ENCODE measurements around the gene BCL3. TPM values are rescaled to one million over a fixed set of nuclear protein-coding genes. Genes with fewer than 3 reads are reported as not detected.

The BCL3 gene
- total RNA-seq, 1 experiment from 2014 or later: 2.2 TPM

DNA sequence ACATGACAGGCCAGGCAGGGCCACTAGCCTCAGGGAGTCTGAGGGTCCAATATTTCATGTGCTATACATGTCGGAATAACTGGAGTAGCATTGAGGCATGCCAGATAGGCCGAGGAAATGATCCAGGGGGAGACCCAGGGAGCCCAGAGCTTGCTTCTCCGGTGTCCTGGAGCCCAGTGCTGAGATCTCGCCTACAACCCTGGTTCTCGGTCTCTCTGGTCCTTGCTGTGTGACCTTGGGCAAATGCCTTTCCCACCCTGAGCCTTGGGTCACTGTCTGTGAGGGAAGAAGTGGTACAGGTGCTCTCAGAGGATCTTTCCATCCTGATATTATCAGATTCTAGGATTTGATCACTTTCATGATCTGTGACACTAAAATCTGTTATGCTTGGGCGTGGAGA is 40.5 kb downstream of the BCL3 start:
- H3K27me3 Mint-ChIP-seq (ENCODE audit: low read depth): no peaks in the 10 kb centered on the region
- Histone ChIP-seq H3K56ac (ENCODE audit: insufficient read length, low read depth, low read length) (no peak overlapping the region), H2BK120ac (ENCODE audit: low read depth, low read length, poor library complexity, severe bottlenecking) (no peak overlapping the region), H3K27ac (ENCODE audit: insufficient read length, low read depth, low read length) (no peak overlapping the region), H3K27me3 (ENCODE audit: insufficient read depth, low read length) (no peaks in the 10 kb centered on the region), H3K4me2 (ENCODE audit: insufficient read depth, insufficient read length, low read length) (no peak overlapping the region), H3T11ph (ENCODE audit: low read length) (no peak overlapping the region), H2BK12ac (ENCODE audit: insufficient read length, low read depth, low read length) (no peak overlapping the region), H3K18ac (ENCODE audit: insufficient read length, low read depth, low read length) (no peak overlapping the region), H3K4me1 (ENCODE audit: insufficient read depth, low read length) (no peaks in the 10 kb centered on the region), H2BK15ac (ENCODE audit: low read depth, low read length) (no peak overlapping the region), H3K4ac (ENCODE audit: low read depth, low read length) (no peak overlapping the region), H2BK5ac (ENCODE audit: insufficient read length, low read length) (no peak overlapping the region), H4K20me1 (ENCODE audit: control insufficient read depth, insufficient read depth, insufficient read length) (no peaks in the 10 kb centered on the region), H2AFZ (ENCODE audit: low read length) (no peak overlapping the region), H2AK5ac (ENCODE audit: insufficient read length, low read length) (no peak overlapping the region), H4K8ac (replicated peaks; ENCODE audit: insufficient read length, low read depth, low read length) (no peak overlapping the region), H3K14ac (ENCODE audit: insufficient read depth, low read length) (no peak overlapping the region), H3K9me3 (ENCODE audit: control insufficient read depth, low read depth, low read length) (no peaks in the 10 kb centered on the region), H3K9ac (ENCODE audit: extremely low read depth, insufficient read length, low read length) (no peak overlapping the region), H4K91ac (ENCODE audit: insufficient read length, low read depth, low read length) (no peak overlapping the region), H3K79me2 (ENCODE audit: insufficient read depth, low read length) (no peaks in the 10 kb centered on the region), H3K23me2 (ENCODE audit: insufficient read length, low read depth, low read length, poor library complexity, severe bottlenecking) (no peaks in the 10 kb centered on the region), H2BK20ac (ENCODE audit: low read depth, low read length, poor library complexity, severe bottlenecking) (no peak overlapping the region), H3K23ac (ENCODE audit: insufficient read length, low read depth, low read length) (no peak overlapping the region), H4K5ac (ENCODE audit: insufficient read length, low read depth, low read length) (no peak overlapping the region), H3K79me1 (ENCODE audit: insufficient read depth, low read depth, low read length, poor library complexity, severe bottlenecking) (no peaks in the 10 kb centered on the region)
- no peak overlapping the region for H3K4me3 Mint-ChIP-seq
- peaks cover 6 to 7% of the 10 kb centered on the region in 2 experiments for H3K4me1 Mint-ChIP-seq
- no peak overlapping the region for H3K27ac Mint-ChIP-seq
- no peaks in the 10 kb centered on the region; a peak in 1 of 5 replicates for H3K9me3 Mint-ChIP-seq
- no CpG with 5 or more reads among the region's 6 CpGs for whole genome bisulfite sequencing (ENCODE audit: extremely low coverage, insufficient read length, low lambda C conversion rate)
- peaks cover 9 to 67% (median 45%) of the 10 kb centered on the region in 3 experiments; a peak in 6 of 7 replicates for H3K36me3 Mint-ChIP-seq (ENCODE audit: insufficient read depth in 1 of 3, low read depth in 3 of 3)
- TF ChIP-seq, protein P1, sequence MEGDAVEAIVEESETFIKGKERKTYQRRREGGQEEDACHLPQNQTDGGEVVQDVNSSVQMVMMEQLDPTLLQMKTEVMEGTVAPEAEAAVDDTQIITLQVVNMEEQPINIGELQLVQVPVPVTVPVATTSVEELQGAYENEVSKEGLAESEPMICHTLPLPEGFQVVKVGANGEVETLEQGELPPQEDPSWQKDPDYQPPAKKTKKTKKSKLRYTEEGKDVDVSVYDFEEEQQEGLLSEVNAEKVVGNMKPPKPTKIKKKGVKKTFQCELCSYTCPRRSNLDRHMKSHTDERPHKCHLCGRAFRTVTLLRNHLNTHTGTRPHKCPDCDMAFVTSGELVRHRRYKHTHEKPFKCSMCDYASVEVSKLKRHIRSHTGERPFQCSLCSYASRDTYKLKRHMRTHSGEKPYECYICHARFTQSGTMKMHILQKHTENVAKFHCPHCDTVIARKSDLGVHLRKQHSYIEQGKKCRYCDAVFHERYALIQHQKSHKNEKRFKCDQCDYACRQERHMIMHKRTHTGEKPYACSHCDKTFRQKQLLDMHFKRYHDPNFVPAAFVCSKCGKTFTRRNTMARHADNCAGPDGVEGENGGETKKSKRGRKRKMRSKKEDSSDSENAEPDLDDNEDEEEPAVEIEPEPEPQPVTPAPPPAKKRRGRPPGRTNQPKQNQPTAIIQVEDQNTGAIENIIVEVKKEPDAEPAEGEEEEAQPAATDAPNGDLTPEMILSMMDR (conservative IDR thresholded peaks at IDR 0.05): no peak
- no peak for DNase-seq

Data from H9 (cell line).